ENCODE results near the gene NR2C2. TPM values are rescaled to one million over a fixed set of nuclear protein-coding genes. Genes with fewer than 3 reads are reported as not detected.

The NR2C2 gene
- total and polyA plus RNA-seq, 10 of the 15 experiments (the other 5 are each of a cell fraction or from before 2014, with no cell fraction given), result 2.7 to 30.3 (median 18.3) TPM

GRCh38 chr3:15014606-15015328 lies 67.4 kb downstream of the NR2C2 start (continued):
- TF ChIP-seq ZNF687 (IDR thresholded peaks at IDR 0.05) (no peak), E4F1 (IDR thresholded peaks at IDR 0.05; ENCODE audit: borderline replicate concordance, partially characterized antibody) (no peak), KAT2A (conservative IDR thresholded peaks at IDR 0.05; ENCODE audit: control insufficient read depth, low read depth, low read length) (no peak), GABPA (IDR thresholded peaks at IDR 0.05; ENCODE audit: low read depth) (no peak), PKNOX1 (IDR thresholded peaks at IDR 0.05) (no peak), RBBP5 (conservative IDR thresholded peaks at IDR 0.05) (no peak), MLLT1 (IDR thresholded peaks at IDR 0.05) (no peak), STAT3 (IDR thresholded peaks at IDR 0.05; ENCODE audit: low read depth, low read length) (no peak), E2F8 (IDR thresholded peaks at IDR 0.05; ENCODE audit: low read depth, partially characterized antibody) (no peak), EZH2 (IDR thresholded peaks at IDR 0.05; ENCODE audit: borderline replicate concordance, control insufficient read depth, low read depth, low read length) (no peak), SUPT20H (IDR thresholded peaks at IDR 0.05; ENCODE audit: borderline replicate concordance, control insufficient read depth, low read depth, low read length) (no peak)
